Left lung (tissue), 10 donors: ENCODE data around the gene NLRC3. TPM values are rescaled to one million over a fixed set of nuclear protein-coding genes. Genes with fewer than 3 reads are reported as not detected.
A peak's percentile ranks its signal among the peaks of the same experiment; 100 is the strongest.

ENCODE experiments used
- ATAC-seq: fragments of 200-7000 bp; cut with Tn5 transposase; one replicate; pipeline ENCODE4 v1.9.1; 2020; ENCODE audit warnings: moderate library complexity
- DNase-seq, 4 donors: peaks; one replicate each; pipeline ENCODE4 v3.0.0-alpha.2; 2013 to 2020
- H3K27ac ChIP-seq, 2 donors: fragments of 200-600 bp; sonication (generic) in 1 of 2; one replicate each; pipeline versions ENCODE4 v1.5.0 to v1.8.0; 2020 to 2021
- H3K27me3 ChIP-seq, 2 donors: fragments of 200-600 bp; sonication (generic) in 1 of 2; one replicate each; pipeline versions ENCODE4 v1.5.0 to v1.8.0; 2020 to 2021
- H3K36me3 ChIP-seq, 2 donors: fragments of 200-600 bp; sonication (generic) in 1 of 2; one replicate each; pipeline versions ENCODE4 v1.5.0 to v1.8.0; 2020 to 2021
- H3K4me1 ChIP-seq, 2 donors: fragments of 200-600 bp; one replicate each; pipeline ENCODE4 v1.8.0; 2021
- H3K4me3 ChIP-seq, 2 donors: fragments of 200-600 bp; sonication (generic) in 1 of 2; one replicate each; pipeline versions ENCODE4 v1.5.0 to v1.8.0; 2020 to 2021; ENCODE audit warnings: mild to moderate bottlenecking in 1 of 2
- H3K9me3 ChIP-seq, 2 donors: fragments of 200-600 bp; sonication (generic) in 1 of 2; one replicate each; pipeline versions ENCODE4 v1.5.0 to v1.8.0; 2020 to 2021
- intact Hi-C, 2 donors: fragments of 100-400 bp; cut with DNase I; formaldehyde crosslinking; loops; one replicate each; pipeline versions ENCODE4 v1.11.2 to v1.14.2; 2022
- polyA plus RNA-seq, 6 donors: library from polyadenylated mRNA; unstranded; fragments of 120-200 nt; gene quantifications; one replicate each; pipeline ENCODE4 v1.2.1, GENCODE V29; 2013; ENCODE audit not compliant: insufficient read length in 6 of 6
- total RNA-seq, 2 donors: library from RNA; stranded (reverse); fragmentation: NEBNext Ultra II Directional; extraction: Animal tissue kit (Norgen Biotek cat#: 25700); gene quantifications; one replicate each; pipeline ENCODE4 v1.2.1, GENCODE V29; 2021
- TF ChIP-seq, protein P1 (sequence below), 2 donors: fragments of 200-600 bp; sonication (generic) in 1 of 2; IDR thresholded peaks; one replicate each; pipeline versions ENCODE4 v1.5.0 to v1.8.0; 2021; ENCODE audit warnings: antibody characterized with exemption in 2 of 2
- donor health status: DM: no; HTN: yes; CAD: no.
- donor health status: DM: no; HTN: no; CAD: no.

The NLRC3 gene
- total and polyA plus RNA-seq, 8 donors, result 1.9 to 4.5 (median 3.4) TPM

DNA sequence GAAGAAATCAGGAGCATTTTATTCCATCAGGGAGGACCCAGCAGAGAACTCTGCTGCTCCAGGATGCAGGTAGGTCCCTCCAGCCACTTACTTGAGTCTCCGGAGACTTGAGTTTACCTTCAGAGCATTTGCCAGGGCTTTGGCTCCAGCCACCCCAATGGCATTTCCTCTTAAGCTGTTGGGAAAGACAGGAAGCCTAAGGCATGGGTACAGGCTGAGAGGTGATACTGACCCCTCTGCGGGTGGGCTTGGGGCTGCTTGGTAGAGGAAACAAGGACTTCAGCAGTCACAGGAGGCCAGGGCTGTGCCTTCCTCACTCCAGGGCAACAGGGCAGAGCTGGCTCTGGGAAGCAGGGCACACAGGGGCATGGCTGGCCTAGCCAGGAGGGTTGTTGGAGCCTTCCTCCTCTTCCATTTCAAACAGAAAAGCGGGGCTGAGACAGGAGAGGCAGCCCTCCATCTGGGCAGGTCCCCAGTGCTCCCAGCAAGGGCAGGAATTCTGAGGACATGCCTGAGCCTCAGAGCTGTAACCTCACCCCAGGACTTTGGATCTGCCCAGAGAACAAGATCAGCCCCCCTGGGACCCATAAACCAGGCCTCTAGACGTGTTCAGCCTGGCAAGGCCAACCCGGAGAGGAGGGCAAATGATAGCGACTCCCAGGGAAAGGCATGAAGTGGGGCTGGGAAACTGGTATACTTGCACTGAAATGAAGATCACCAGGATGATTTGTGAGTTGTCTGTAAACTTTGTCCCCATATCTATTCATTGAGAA lies 34.4 kb downstream of the NLRC3 start:
- ATAC-seq, result no peak
- Histone ChIP-seq H3K27me3 (no peaks in the 10 kb centered on the region), H3K36me3 (peaks cover 0 to 35% of the 10 kb centered on the region in 2 donors), H3K9me3 (no peaks in the 10 kb centered on the region), H3K4me3 (no peak overlapping the region), H3K27ac (no peak overlapping the region), H3K4me1 (no peaks in the 10 kb centered on the region)
- intact Hi-C loops, result no loop called here
- DNase-seq, result no peak
- TF ChIP-seq, protein P1, sequence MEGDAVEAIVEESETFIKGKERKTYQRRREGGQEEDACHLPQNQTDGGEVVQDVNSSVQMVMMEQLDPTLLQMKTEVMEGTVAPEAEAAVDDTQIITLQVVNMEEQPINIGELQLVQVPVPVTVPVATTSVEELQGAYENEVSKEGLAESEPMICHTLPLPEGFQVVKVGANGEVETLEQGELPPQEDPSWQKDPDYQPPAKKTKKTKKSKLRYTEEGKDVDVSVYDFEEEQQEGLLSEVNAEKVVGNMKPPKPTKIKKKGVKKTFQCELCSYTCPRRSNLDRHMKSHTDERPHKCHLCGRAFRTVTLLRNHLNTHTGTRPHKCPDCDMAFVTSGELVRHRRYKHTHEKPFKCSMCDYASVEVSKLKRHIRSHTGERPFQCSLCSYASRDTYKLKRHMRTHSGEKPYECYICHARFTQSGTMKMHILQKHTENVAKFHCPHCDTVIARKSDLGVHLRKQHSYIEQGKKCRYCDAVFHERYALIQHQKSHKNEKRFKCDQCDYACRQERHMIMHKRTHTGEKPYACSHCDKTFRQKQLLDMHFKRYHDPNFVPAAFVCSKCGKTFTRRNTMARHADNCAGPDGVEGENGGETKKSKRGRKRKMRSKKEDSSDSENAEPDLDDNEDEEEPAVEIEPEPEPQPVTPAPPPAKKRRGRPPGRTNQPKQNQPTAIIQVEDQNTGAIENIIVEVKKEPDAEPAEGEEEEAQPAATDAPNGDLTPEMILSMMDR (IDR thresholded peaks at IDR 0.05), result no peak

DNA sequence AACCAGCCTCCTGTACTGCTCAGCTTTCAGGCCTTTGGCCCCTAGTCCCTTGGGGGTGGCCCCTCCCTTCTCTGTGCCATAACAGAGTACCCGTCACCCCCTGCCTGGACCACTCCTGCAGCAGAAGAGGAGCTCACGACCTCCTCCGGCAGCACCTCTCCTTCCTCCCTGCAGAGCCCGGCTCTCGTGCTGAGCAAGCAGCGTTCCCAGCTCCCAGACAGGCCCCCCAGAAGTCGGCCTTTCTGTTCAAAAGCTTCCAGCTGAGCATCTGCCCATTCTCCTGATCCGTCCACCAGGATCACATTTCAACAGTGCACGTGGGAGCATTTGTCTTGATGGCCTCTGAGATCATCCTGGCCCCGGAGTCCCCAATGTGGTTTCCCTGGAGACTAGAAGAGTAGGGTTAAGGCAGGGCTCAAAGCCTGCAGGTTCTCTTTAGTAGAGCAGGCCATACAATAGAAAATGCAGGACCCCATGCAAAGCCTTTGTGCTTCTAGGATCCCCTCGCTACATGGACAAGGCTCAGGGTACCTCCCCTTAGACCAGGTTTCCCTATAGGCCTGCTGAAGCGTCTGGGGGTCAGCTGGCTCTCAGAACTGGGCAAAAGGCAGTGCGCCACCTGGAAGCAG lies 35.6 kb downstream of the NLRC3 start:
- no peaks in the 10 kb centered on the region for H3K4me1 ChIP-seq
- H3K27ac ChIP-seq, result no peak overlapping the region
- intact Hi-C loops, result no loop called here
- no peak for ATAC-seq
- TF ChIP-seq, protein P1 (IDR thresholded peaks at IDR 0.05), result no peak
- H3K27me3 ChIP-seq, result no peaks in the 10 kb centered on the region
- no peak for DNase-seq
- H3K9me3 ChIP-seq, result no peaks in the 10 kb centered on the region
- peaks cover 0 to 40% of the 10 kb centered on the region in 2 donors for H3K36me3 ChIP-seq
- no peak overlapping the region for H3K4me3 ChIP-seq

DNA sequence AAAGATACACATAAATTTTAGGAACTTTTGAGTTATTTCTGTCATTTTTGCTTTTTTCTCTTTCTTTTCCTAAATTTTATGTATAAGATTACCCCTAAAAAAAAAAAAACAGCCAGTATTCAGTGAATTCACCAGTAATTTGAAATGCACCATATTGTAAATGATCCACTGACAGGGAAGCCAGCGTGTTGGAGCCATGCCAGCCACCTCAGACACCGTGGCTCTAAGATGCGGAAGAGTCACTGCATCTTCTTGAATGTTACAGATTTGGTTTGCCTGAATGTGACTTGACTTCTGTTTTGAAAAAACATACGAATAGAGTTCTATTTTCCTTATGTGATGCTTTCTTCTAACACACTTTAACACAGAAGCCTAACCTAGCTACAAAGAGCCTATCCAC lies 39.0 kb downstream of the NLRC3 start:
- no peaks in the 10 kb centered on the region for H3K4me1 ChIP-seq
- H3K4me3 ChIP-seq, result no peak overlapping the region
- DNase-seq, result no peak
- H3K9me3 ChIP-seq, result no peaks in the 10 kb centered on the region
- H3K27ac ChIP-seq, result no peak overlapping the region
- no peak for ATAC-seq
- no peaks in the 10 kb centered on the region for H3K27me3 ChIP-seq
- H3K36me3 ChIP-seq, result peaks cover 0 to 64% of the 10 kb centered on the region in 2 donors
- TF ChIP-seq, protein P1 (IDR thresholded peaks at IDR 0.05), result no peak
- intact Hi-C loops, result no loop called here

DNA sequence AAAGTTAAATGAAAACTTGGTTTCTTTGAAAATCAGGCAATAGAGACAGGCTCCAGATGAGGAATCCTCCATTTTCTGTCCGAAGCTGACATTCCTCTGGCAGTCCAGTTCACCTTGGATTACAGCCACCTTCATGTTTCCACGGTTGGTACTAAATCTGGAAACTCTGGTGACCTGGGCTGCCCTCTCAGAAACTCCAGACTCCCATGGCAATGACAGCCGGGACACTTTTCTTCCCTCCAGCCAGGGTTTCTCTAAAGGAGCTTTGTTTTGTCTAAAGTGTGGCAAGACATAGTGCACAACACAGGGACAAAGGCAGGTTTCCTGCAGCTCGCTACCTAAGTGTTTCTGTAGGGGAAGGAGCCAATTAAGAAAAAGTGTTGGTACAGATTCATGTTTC lies 40.4 kb downstream of the NLRC3 start:
- no peak for ATAC-seq
- Histone ChIP-seq H3K27me3 (no peaks in the 10 kb centered on the region), H3K36me3 (peaks cover 0 to 67% of the 10 kb centered on the region in 2 donors), H3K4me3 (no peak overlapping the region), H3K9me3 (no peaks in the 10 kb centered on the region), H3K4me1 (no peaks in the 10 kb centered on the region), H3K27ac (no peak overlapping the region)
- intact Hi-C loops, result no loop called here
- TF ChIP-seq, protein P1 (IDR thresholded peaks at IDR 0.05), result no peak
- no peak for DNase-seq

DNA sequence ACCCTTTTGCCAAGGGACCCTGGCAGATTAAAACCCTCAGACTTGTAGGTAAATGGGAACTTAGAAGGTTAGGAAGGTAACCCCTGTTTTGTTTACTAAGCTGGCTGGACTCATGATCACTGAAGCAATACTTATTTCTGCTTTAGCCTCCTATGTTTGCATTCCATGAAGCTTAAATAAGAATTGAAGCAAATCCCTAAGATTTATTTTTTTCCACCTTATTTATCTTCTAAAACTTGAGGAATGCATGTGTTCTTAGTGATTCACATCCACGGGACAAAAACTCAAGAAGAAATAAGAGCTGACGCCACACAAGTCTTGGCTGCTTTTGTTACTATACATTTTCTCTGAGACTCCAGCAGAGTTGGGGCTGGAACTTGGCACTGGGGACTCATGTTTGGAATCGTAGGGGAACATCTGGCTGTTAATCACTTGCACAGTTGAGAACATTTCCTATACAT lies 40.9 kb downstream of the NLRC3 start:
- H3K4me1 ChIP-seq, result no peaks in the 10 kb centered on the region
- intact Hi-C loops, result no loop called here
- no peaks in the 10 kb centered on the region for H3K9me3 ChIP-seq
- H3K27ac ChIP-seq, result no peak overlapping the region
- no peak for ATAC-seq
- peak in 1 of 4 donors; percentile 6 for DNase-seq
- no peak overlapping the region for H3K4me3 ChIP-seq
- TF ChIP-seq, protein P1 (IDR thresholded peaks at IDR 0.05), result no peak
- H3K36me3 ChIP-seq, result peaks cover 0 to 67% of the 10 kb centered on the region in 2 donors
- H3K27me3 ChIP-seq, result no peaks in the 10 kb centered on the region
